ENCODE data around the gene SLC5A11. TPM values are rescaled to one million over a fixed set of nuclear protein-coding genes. Genes with fewer than 3 reads are reported as not detected.

The SLC5A11 gene
- total RNA-seq, 1 experiment from 2014 or later: 0.47 TPM

GRCh38 chr16:24925163-24925562 is 79.4 kb downstream of the SLC5A11 start (continued):
- TF ChIP-seq REST (IDR thresholded peaks at IDR 0.05; ENCODE audit: low read depth): no peak
- TF ChIP-seq EGR1 (IDR thresholded peaks at IDR 0.05; ENCODE audit: low read depth): no peak
- no peak for TF ChIP-seq EZH2phosphoT487 (IDR thresholded peaks at IDR 0.05; ENCODE audit: borderline replicate concordance)
- no peak for TF ChIP-seq RAD21 (IDR thresholded peaks at IDR 0.05; ENCODE audit: low read depth)
- no peak for TF ChIP-seq POLR2A (IDR thresholded peaks at IDR 0.05; ENCODE audit: borderline replicate concordance, extremely low read depth, insufficient read depth, insufficient read length)

- CTCF ChIA-PET: interaction anchor here (2.4 kb wide), 1 partner anchor 23 kb away, joined by 6 read pairs; no protein-coding TSS in a partner anchor
- intact Hi-C loops (cut with micrococcal nuclease): no loop called here
- no peak for TF ChIP-seq ZFX (IDR thresholded peaks at IDR 0.05)
- TF ChIP-seq YY1 (IDR thresholded peaks at IDR 0.05; ENCODE audit: extremely low read depth, insufficient replicate concordance, low read depth, low read length): no peak
- no peak for TF ChIP-seq POLR2A (IDR thresholded peaks at IDR 0.05; ENCODE audit: borderline replicate concordance, extremely low read depth, insufficient read depth, insufficient read length)
- TF ChIP-seq CTCF (IDR thresholded peaks at IDR 0.05 in 2 of 3, conservative IDR thresholded peaks at IDR 0.05 in 1 of 3; ENCODE audit: borderline replicate concordance in 1 of 3, insufficient read depth in 1 of 3, low read depth in 2 of 3, low read length in 2 of 3): no peak
- no peak for TF ChIP-seq JUND (IDR thresholded peaks at IDR 0.05)
- TF ChIP-seq RAD21 (IDR thresholded peaks at IDR 0.05; ENCODE audit: low read depth): no peak
- TF ChIP-seq FOSL1 (IDR thresholded peaks at IDR 0.05; ENCODE audit: low read depth): no peak
- no peak for TF ChIP-seq SP1 (IDR thresholded peaks at IDR 0.05; ENCODE audit: low read depth)
- TF ChIP-seq CEBPB (IDR thresholded peaks at IDR 0.05; ENCODE audit: low read depth): no peak
- no peak for TF ChIP-seq ATF3 (IDR thresholded peaks at IDR 0.05)
- no peak for TF ChIP-seq EGR1 (IDR thresholded peaks at IDR 0.05; ENCODE audit: low read depth)
- TF ChIP-seq POLR2AphosphoS5 (IDR thresholded peaks at IDR 0.05; ENCODE audit: low read depth, low read length): no peak
- no peak for TF ChIP-seq ELF1 (IDR thresholded peaks at IDR 0.05; ENCODE audit: borderline replicate concordance, low read depth)
- no peak for TF ChIP-seq CBX3 (IDR thresholded peaks at IDR 0.05; ENCODE audit: low read depth)
- TF ChIP-seq TCF7L2 (IDR thresholded peaks at IDR 0.05; ENCODE audit: borderline replicate concordance, extremely low read depth, insufficient read depth, insufficient read length): no peak
- TF ChIP-seq EZH2 (IDR thresholded peaks at IDR 0.05): no peak
- TF ChIP-seq MAX (IDR thresholded peaks at IDR 0.05): no peak
Observed at GRCh38 chr16:24929409-24929808, 83.6 kb downstream of the SLC5A11 start.

More at GRCh38 chr16:24929409-24929808, 83.6 kb downstream of the SLC5A11 start:
- H3K36me3 ChIP-seq (ENCODE audit: control insufficient read depth in 1 of 2, insufficient read depth in 2 of 2, low read length in 2 of 2): peaks cover 7 to 10% of the 10 kb centered on the region in 2 experiments; a peak in 3 of 4 replicates
- H3K9me3 ChIP-seq (ENCODE audit: control insufficient read depth in 1 of 2, insufficient read depth in 1 of 2, low read depth in 1 of 2, low read length in 2 of 2): no peaks in the 10 kb centered on the region
- H3K4me1 ChIP-seq (ENCODE audit: control insufficient read depth in 1 of 2, insufficient read depth in 2 of 2, low read length in 2 of 2): no peaks in the 10 kb centered on the region
- no peak for DNase-seq (ENCODE audit: low read depth, low spot score)
- H3K9me2 ChIP-seq (ENCODE audit: insufficient read depth): no peaks in the 10 kb centered on the region
- H3K79me2 ChIP-seq (ENCODE audit: insufficient read depth, low read length): no peaks in the 10 kb centered on the region
- ChIA-PET RAD21 (ENCODE audit: low non-redundant PET in 1 of 2, low total read pairs in 2 of 2, uncharacterized antibody in 2 of 2, unreplicated experiment in 2 of 2) (no interaction called here), POLR2A (interaction anchor here (1.3 kb wide), 1 partner anchor 23 kb away, joined by 3 read pairs; no protein-coding TSS in a partner anchor)
- no peak overlapping the region for H3K4me3 ChIP-seq (replicated peaks in 1 of 2; ENCODE audit: low read depth in 1 of 2, low read length in 2 of 2)
- no peak overlapping the region for H3K9ac ChIP-seq (ENCODE audit: low read length)
- no peak overlapping the region for H3K27ac ChIP-seq (ENCODE audit: low read depth, low read length)
- H3K4me2 ChIP-seq (ENCODE audit: low read length): no peak overlapping the region
- no peaks in the 10 kb centered on the region for H4K20me1 ChIP-seq (ENCODE audit: insufficient read depth)
- no peaks in the 10 kb centered on the region for H3K27me3 ChIP-seq (ENCODE audit: insufficient read depth, low read length)
- no peak for ATAC-seq
- H2AFZ ChIP-seq (ENCODE audit: low read depth, low read length, poor library complexity, severe bottlenecking): no peak overlapping the region
- no TSS peak for BruUV-seq (replicated peaks)

All from HCT116 (cell line).